AG04449 (cell line): ENCODE measurements around the gene TOR2A.

Source experiments
- CTCF ChIA-PET: fragments of 350-600 bp; formaldehyde crosslinking; extraction: SDS; loops from one replicate; lab custom pipeline; 2021; ENCODE audit warnings: antibody characterized with exemption; lab: Yijun Ruan, JAX
- POLR2A ChIA-PET: fragments of 400-600, 350-600 bp; formaldehyde crosslinking; extraction: SDS; loops from one replicate; lab custom pipeline; 2020; ENCODE audit warnings: antibody characterized with exemption, inconsistent platforms; lab: Yijun Ruan, JAX
- DNase-seq: peaks from one replicate; pipeline ENCODE4 v3.0.0-alpha.2; 2010; ENCODE audit warnings: low read depth, low spot score
- H3K4me3 ChIP-seq: 2 replicates; pipeline ENCODE4 v1.5.1; 2011; ENCODE audit warnings: low read depth, mild to moderate bottlenecking, control low read depth, low read length
- TF ChIP-seq, protein P1 (sequence below): IDR thresholded peaks from one replicate; pipeline ENCODE4 v1.5.1; 2011; ENCODE audit warnings: mild to moderate bottlenecking, moderate library complexity, low read length, control low read depth, inconsistent platforms; ENCODE audit not compliant: insufficient read depth; ENCODE audit errors: missing control alignments

TOR2A gene

DNA sequence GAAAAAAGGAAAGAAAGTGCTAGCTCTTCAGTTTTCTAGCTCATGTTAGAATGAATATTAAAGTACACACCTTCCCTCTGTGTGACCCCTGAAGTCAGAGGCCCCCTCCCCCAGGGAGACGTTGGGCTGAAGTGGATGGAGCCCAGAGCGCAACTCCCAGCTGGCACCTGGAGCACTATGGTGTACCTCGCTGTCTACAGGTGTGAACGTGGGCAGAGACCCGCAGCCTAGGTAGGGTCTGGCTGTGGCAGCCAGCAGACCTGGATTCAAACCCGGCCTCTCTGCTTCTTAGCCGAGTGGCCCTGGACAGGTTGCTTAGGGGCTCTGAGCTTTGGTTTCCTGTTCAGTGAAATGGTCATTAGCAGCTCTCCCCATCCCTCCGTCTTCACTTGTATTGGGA, 6.3 kb downstream of the TOR2A start:
- ChIA-PET CTCF (interaction anchor here (1.1 to 2.1 kb wide), 3 partner anchors 139 to 192 kb away, joined by 3 to 7 read pairs (median 5); no protein-coding TSS in a partner anchor), POLR2A (no interaction called here)
- H3K4me3 ChIP-seq: no peak overlapping the region
- DNase-seq: no peak
- TF ChIP-seq, protein P1, sequence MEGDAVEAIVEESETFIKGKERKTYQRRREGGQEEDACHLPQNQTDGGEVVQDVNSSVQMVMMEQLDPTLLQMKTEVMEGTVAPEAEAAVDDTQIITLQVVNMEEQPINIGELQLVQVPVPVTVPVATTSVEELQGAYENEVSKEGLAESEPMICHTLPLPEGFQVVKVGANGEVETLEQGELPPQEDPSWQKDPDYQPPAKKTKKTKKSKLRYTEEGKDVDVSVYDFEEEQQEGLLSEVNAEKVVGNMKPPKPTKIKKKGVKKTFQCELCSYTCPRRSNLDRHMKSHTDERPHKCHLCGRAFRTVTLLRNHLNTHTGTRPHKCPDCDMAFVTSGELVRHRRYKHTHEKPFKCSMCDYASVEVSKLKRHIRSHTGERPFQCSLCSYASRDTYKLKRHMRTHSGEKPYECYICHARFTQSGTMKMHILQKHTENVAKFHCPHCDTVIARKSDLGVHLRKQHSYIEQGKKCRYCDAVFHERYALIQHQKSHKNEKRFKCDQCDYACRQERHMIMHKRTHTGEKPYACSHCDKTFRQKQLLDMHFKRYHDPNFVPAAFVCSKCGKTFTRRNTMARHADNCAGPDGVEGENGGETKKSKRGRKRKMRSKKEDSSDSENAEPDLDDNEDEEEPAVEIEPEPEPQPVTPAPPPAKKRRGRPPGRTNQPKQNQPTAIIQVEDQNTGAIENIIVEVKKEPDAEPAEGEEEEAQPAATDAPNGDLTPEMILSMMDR: no peak

DNA sequence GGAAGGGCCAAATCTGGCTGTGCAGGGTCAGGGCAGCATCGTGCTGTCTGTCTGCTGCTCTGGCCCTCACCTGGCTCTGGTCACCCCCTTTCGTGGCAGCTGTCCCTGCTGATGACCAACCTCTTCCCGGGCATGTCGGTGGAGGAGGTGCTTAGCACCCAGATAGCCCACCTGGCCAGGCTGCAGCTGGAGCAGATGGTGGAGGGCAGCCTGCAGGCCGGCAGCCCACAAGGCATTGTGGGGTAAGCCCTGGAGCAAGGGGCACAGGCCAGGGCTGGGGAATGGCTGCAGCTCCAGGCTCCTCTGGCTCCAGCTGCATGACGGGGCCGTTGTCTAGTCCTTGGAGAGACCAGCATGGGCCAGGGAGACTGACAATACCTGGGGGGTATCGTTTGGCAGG, 8.2 kb downstream of the TOR2A start:
- DNase-seq: no peak
- ChIA-PET POLR2A (no interaction called here), CTCF (interaction anchor here (1.2 to 7.8 kb wide), 2 partner anchors 8 to 58 kb away, joined by 4 to 48 read pairs; partner anchors contain the start of genes CDK9 and TOR2A)

DNA sequence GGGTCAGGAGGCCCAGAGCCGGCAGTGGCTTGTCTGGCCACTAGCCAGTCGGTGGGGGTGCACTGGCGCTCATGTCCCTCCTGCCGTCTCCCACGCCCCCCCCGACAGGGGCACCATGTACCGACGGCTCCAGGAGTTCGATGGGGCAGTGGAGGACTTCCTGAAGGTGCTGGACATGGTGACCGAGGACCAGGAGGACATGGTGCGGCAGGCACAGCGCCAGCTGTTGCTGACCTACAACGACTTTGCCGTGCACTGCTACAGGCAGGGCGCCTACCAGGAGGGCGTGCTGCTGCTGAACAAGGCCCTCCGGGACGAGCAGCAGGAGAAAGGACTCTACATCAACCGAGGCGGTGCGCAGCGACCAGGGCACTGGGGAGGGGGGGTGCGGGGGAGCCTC, 11.1 kb downstream of the TOR2A start:
- POLR2A ChIA-PET: interaction anchor here (1.0 kb wide), 1 partner anchor 21 kb away, joined by 3 read pairs; no protein-coding TSS in a partner anchor
- CTCF ChIA-PET: interaction anchor here (1.0 to 7.8 kb wide), 5 partner anchors 11 to 394 kb away, joined by 3 to 48 read pairs (median 4); partner anchors contain the start of genes STXBP1 and TOR2A

More for the DNA sequence above, 8.2 kb downstream of the TOR2A start:
- no peak overlapping the region for H3K4me3 ChIP-seq
- TF ChIP-seq, protein P1: no peak

DNA sequence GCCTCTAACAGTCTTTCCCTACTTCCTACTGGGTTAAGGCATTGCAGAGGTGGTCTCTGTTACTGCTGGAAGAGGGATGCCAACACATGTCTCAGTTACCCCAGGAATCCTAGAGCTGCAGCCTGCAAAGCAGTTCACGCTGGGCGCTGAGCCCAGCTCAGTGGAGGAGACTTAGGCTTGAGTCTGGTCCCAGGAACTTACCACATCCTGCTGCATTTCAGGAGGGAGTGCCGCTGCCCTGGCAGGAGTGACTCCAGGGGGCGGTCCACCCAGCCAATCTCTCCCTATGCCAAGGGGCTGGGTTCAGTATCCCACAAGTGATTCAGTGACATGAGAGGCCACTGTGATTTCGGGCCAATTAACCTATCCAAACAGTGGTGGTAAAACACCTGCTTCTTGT, 11.7 kb downstream of the TOR2A start:
- TF ChIP-seq, protein P1: no peak
- CTCF ChIA-PET: interaction anchor here (1.0 to 7.8 kb wide), 5 partner anchors 12 to 394 kb away, joined by 3 to 48 read pairs (median 4); partner anchors contain the start of genes STXBP1 and TOR2A
- DNase-seq: no peak
- no peak overlapping the region for H3K4me3 ChIP-seq
- POLR2A ChIA-PET: interaction anchor here (0.7 to 1.0 kb wide), 3 partner anchors 11 to 272 kb away, joined by 3 read pairs; partner anchors contain the start of genes LRSAM1, RPL12 and TOR2A

More for the DNA sequence above, 11.1 kb downstream of the TOR2A start:
- no peak for DNase-seq
- TF ChIP-seq, protein P1: no peak
- H3K4me3 ChIP-seq: no peak overlapping the region

DNA sequence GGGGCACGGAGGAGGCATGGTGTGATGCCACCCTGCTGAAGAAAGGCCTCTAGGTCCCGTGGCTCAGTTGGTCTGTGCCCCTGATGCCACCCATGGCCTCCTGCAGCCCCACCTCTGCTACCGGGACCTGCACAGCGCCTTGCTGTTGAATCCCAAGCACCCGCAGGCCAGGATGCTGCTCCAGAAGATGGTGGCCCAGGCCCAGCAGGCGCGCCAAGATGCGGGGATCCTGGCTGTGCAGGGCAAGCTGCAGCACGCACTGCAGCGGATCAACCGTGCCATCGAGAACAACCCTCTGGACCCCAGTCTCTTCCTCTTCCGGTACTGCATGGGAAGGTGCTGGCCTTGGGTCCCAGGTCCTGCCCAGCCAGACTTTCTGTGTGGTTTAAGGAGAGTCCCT, 12.1 kb downstream of the TOR2A start:
- DNase-seq: no peak
- TF ChIP-seq, protein P1: no peak
- POLR2A ChIA-PET: interaction anchor here (0.6 to 1.0 kb wide), 4 partner anchors 12 to 271 kb away, joined by 3 read pairs; partner anchors contain the start of genes LRSAM1, RPL12 and TOR2A
- no peak overlapping the region for H3K4me3 ChIP-seq
- CTCF ChIA-PET: interaction anchor here (1.0 to 7.8 kb wide), 3 partner anchors 12 to 198 kb away, joined by 4 to 48 read pairs (median 4); partner anchors contain the start of gene TOR2A

DNA sequence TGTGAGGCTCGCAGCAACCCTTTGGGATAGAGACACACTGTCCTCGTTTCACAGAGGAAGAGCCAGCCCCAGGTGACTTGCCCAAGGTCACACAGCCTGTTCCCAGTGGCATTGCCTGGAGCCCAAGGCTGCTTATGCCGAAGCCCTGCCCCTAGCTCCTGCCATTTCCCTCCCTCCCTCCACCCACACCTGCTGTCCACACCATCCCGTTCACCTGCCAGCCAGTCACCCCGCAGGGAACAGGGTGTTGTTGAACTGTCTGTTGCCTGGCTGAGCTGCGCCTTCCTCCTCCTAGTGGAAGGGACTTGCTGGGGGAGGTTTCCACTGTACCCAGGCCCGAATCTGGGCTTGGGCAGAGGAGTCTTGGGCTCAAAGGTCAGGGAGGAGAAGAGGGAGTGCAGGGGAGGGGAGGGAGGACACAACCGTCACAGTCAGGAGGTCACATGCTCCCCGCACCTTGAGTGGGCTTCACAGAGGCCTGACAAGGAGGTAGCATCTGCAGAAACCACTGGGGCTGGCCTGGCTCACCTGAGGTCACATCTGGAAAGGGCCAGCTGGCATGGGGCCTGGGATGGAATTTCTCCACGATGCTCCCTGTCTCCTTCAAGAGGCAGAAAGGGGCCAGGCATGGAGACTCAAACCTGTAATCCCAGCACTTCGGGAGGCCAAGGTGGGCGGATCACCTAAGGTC, 12.9 kb downstream of the TOR2A start:
- ChIA-PET CTCF (interaction anchor here (1.0 to 7.8 kb wide), 2 partner anchors 9 to 13 kb away, joined by 4 to 48 read pairs; partner anchors contain the start of gene TOR2A), POLR2A (interaction anchor here (0.6 kb wide), 1 partner anchor 38 kb away, joined by 3 read pairs; no protein-coding TSS in a partner anchor)
- no peak for DNase-seq
- TF ChIP-seq, protein P1: no peak
- H3K4me3 ChIP-seq: no peak overlapping the region
